Measurements from ENCODE around the gene NDUFA7. TPM values are rescaled to one million over a fixed set of nuclear protein-coding genes. Genes with fewer than 3 reads are reported as not detected.

The NDUFA7 gene
- total and polyA plus RNA-seq, 2 of the 13 experiments (the other 11 are each of a cell fraction or from before 2014, with no cell fraction given), result 64.5 to 71.5 TPM

GRCh38 chr19:8363803-8364771 lies 42.9 kb upstream of the NDUFA7 start, which contains the start of gene ANGPTL4 (continued):
- TF ChIP-seq, protein P1, sequence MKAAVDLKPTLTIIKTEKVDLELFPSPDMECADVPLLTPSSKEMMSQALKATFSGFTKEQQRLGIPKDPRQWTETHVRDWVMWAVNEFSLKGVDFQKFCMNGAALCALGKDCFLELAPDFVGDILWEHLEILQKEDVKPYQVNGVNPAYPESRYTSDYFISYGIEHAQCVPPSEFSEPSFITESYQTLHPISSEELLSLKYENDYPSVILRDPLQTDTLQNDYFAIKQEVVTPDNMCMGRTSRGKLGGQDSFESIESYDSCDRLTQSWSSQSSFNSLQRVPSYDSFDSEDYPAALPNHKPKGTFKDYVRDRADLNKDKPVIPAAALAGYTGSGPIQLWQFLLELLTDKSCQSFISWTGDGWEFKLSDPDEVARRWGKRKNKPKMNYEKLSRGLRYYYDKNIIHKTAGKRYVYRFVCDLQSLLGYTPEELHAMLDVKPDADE (CRISPR knock-in tag; IDR thresholded peaks at IDR 0.05), result no peak
- TF ChIP-seq FOSL2 (CRISPR knock-in tag; IDR thresholded peaks at IDR 0.05) (no peak; the same call in 1 of the 2 replicates), EZH2 (conservative IDR thresholded peaks at IDR 0.05; ENCODE audit: low read depth, low read length) (no peak), IKZF4 (CRISPR knock-in tag; IDR thresholded peaks at IDR 0.05; ENCODE audit: borderline replicate concordance, low read depth, not compliant biosample characterization) (no peak), RFX1 (IDR thresholded peaks at IDR 0.05) (no peak), NFE2L1 (CRISPR knock-in tag; IDR thresholded peaks at IDR 0.05; ENCODE audit: borderline replicate concordance) (no peak), ZNF567 (CRISPR knock-in tag; IDR thresholded peaks at IDR 0.05; ENCODE audit: borderline replicate concordance) (no peak), ZNF460 (CRISPR knock-in tag; IDR thresholded peaks at IDR 0.05; ENCODE audit: borderline replicate concordance) (no peak), FUBP1 (CRISPR knock-in tag; IDR thresholded peaks at IDR 0.05; ENCODE audit: borderline replicate concordance) (no peak), PHF8 (CRISPR knock-in tag; IDR thresholded peaks at IDR 0.05) (no peak), KLF11 (CRISPR knock-in tag; IDR thresholded peaks at IDR 0.05) (no peak), MLLT10 (CRISPR knock-in tag; IDR thresholded peaks at IDR 0.05) (no peak), HNF4A (CRISPR knock-in tag; IDR thresholded peaks at IDR 0.05) (no peak)
- TF ChIP-seq, protein P2, sequence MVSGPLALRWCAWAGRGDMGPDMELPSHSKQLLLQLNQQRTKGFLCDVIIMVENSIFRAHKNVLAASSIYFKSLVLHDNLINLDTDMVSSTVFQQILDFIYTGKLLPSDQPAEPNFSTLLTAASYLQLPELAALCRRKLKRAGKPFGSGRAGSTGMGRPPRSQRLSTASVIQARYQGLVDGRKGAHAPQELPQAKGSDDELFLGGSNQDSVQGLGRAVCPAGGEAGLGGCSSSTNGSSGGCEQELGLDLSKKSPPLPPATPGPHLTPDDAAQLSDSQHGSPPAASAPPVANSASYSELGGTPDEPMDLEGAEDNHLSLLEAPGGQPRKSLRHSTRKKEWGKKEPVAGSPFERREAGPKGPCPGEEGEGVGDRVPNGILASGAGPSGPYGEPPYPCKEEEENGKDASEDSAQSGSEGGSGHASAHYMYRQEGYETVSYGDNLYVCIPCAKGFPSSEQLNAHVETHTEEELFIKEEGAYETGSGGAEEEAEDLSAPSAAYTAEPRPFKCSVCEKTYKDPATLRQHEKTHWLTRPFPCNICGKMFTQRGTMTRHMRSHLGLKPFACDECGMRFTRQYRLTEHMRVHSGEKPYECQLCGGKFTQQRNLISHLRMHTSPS (CRISPR knock-in tag; IDR thresholded peaks at IDR 0.05; ENCODE audit: low read depth), result no peak
- TF ChIP-seq, protein P3, sequence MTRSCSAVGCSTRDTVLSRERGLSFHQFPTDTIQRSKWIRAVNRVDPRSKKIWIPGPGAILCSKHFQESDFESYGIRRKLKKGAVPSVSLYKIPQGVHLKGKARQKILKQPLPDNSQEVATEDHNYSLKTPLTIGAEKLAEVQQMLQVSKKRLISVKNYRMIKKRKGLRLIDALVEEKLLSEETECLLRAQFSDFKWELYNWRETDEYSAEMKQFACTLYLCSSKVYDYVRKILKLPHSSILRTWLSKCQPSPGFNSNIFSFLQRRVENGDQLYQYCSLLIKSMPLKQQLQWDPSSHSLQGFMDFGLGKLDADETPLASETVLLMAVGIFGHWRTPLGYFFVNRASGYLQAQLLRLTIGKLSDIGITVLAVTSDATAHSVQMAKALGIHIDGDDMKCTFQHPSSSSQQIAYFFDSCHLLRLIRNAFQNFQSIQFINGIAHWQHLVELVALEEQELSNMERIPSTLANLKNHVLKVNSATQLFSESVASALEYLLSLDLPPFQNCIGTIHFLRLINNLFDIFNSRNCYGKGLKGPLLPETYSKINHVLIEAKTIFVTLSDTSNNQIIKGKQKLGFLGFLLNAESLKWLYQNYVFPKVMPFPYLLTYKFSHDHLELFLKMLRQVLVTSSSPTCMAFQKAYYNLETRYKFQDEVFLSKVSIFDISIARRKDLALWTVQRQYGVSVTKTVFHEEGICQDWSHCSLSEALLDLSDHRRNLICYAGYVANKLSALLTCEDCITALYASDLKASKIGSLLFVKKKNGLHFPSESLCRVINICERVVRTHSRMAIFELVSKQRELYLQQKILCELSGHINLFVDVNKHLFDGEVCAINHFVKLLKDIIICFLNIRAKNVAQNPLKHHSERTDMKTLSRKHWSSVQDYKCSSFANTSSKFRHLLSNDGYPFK (CRISPR knock-in tag; IDR thresholded peaks at IDR 0.05; ENCODE audit: borderline replicate concordance), result no peak
- TF ChIP-seq, protein P4, sequence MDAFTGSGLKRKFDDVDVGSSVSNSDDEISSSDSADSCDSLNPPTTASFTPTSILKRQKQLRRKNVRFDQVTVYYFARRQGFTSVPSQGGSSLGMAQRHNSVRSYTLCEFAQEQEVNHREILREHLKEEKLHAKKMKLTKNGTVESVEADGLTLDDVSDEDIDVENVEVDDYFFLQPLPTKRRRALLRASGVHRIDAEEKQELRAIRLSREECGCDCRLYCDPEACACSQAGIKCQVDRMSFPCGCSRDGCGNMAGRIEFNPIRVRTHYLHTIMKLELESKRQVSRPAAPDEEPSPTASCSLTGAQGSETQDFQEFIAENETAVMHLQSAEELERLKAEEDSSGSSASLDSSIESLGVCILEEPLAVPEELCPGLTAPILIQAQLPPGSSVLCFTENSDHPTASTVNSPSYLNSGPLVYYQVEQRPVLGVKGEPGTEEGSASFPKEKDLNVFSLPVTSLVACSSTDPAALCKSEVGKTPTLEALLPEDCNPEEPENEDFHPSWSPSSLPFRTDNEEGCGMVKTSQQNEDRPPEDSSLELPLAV (CRISPR knock-in tag; conservative IDR thresholded peaks at IDR 0.05; ENCODE audit: low read depth), result no peak

Data from HepG2 (cell line).